GM23338 (cell line): ENCODE results near the gene HIP1. TPM values are rescaled to one million over a fixed set of nuclear protein-coding genes. Genes with fewer than 3 reads are reported as not detected.
"Not testable (repeated sequence)": the region's sequence is repeated elsewhere in the genome, so short reads cannot be mapped to it uniquely, and the experiment has no call there.

ENCODE experiments used
- ATAC-seq: fragments of 200-7000 bp; cut with Tn5 transposase; 3 replicates; pipeline ENCODE4 v1.9.1; 2020
- DNase-seq: peaks from one replicate; pipeline ENCODE4 v3.0.0-alpha.2; 2015; ENCODE audit warnings: low spot score
- H2AFZ ChIP-seq: fragments of 200-600 bp; sonication (generic); 2 replicates; pipeline ENCODE4 v1.8.0; 2016; ENCODE audit warnings: antibody characterized with exemption, mild to moderate bottlenecking, moderate library complexity
- H3F3A ChIP-seq: fragments of 200-600 bp; sonication (generic); replicated peaks from 2 replicates; pipeline ENCODE4 v1.8.0; 2017; ENCODE audit warnings: antibody characterized with exemption, mixed run types, low read depth
- H3K27ac ChIP-seq: fragments of 200-600 bp; sonication (generic); 2 replicates; pipeline ENCODE4 v1.6.1; 2016; ENCODE audit warnings: low read depth
- H3K27me3 ChIP-seq: fragments of 200-600 bp; sonication (generic); 2 replicates; pipeline ENCODE4 v1.8.0; 2016; ENCODE audit warnings: mild to moderate bottlenecking, mixed run types, moderate library complexity; ENCODE audit not compliant: insufficient read depth
- H3K36me3 ChIP-seq: fragments of 200-600 bp; sonication (generic); 2 replicates; pipeline ENCODE4 v1.8.0; 2016; ENCODE audit warnings: mild to moderate bottlenecking; ENCODE audit not compliant: insufficient read depth
- H3K4me1 ChIP-seq: fragments of 200-600 bp; sonication (generic); 2 replicates; pipeline ENCODE4 v1.8.0; 2016; ENCODE audit warnings: mild to moderate bottlenecking, moderate library complexity; ENCODE audit not compliant: insufficient read depth
- H3K4me2 ChIP-seq: fragments of 200-600 bp; sonication (generic); 2 replicates; pipeline ENCODE4 v1.7.1; 2017; ENCODE audit warnings: mixed run types
- H3K4me3 ChIP-seq: fragments of 200-600 bp; sonication (generic); 2 replicates; pipeline ENCODE4 v1.6.1; 2016; ENCODE audit warnings: mixed run types
- H3K79me2 ChIP-seq: fragments of 200-600 bp; sonication (generic); replicated peaks from 2 replicates; pipeline ENCODE4 v1.8.0; 2017; ENCODE audit warnings: mild to moderate bottlenecking; ENCODE audit not compliant: insufficient read depth
- H3K9me2 ChIP-seq: fragments of 200-600 bp; sonication (generic); 2 replicates; pipeline ENCODE4 v1.8.0; 2017; ENCODE audit not compliant: insufficient read depth
- H4K20me1 ChIP-seq: fragments of 200-600 bp; sonication (generic); replicated peaks from 2 replicates; pipeline ENCODE4 v1.8.0; 2017; ENCODE audit warnings: mild to moderate bottlenecking; ENCODE audit not compliant: insufficient read depth
- H3K27ac Mint-ChIP-seq: 2 replicates; pipeline ENCODE4 v1.8.0; 2020; ENCODE audit warnings: inconsistent platforms, mild to moderate bottlenecking, moderate library complexity, mixed read lengths
- H3K27me3 Mint-ChIP-seq: 3 replicates; pipeline ENCODE4 v1.8.0; 2022; ENCODE audit warnings: low read depth, mild to moderate bottlenecking, moderate library complexity, mixed read lengths, inconsistent platforms; ENCODE audit not compliant: insufficient read depth, poor library complexity
- H3K36me3 Mint-ChIP-seq: 3 replicates; pipeline ENCODE4 v1.8.0; 2021; ENCODE audit warnings: low read depth, mild to moderate bottlenecking, inconsistent platforms, moderate library complexity, mixed read lengths
- H3K4me1 Mint-ChIP-seq: 3 replicates; pipeline ENCODE4 v1.8.0; 2020; ENCODE audit warnings: mild to moderate bottlenecking, inconsistent platforms, mixed read lengths
- H3K4me3 Mint-ChIP-seq: 3 replicates; pipeline ENCODE4 v1.8.0; 2021; ENCODE audit warnings: moderate library complexity, mild to moderate bottlenecking, inconsistent platforms, mixed read lengths
- H3K9me3 Mint-ChIP-seq: 3 replicates; pipeline ENCODE4 v1.8.0; 2020; ENCODE audit warnings: moderate library complexity, mild to moderate bottlenecking, inconsistent platforms, mixed read lengths
- EZH2 ChIP-seq: fragments of 200-600 bp; sonication (generic); IDR thresholded peaks from one replicate; pipeline ENCODE4 v1.8.0; 2017; ENCODE audit warnings: antibody characterized with exemption, mild to moderate bottlenecking, low read depth; ENCODE audit not compliant: unreplicated experiment
- JUNB ChIP-seq: IDR thresholded peaks from one replicate; pipeline ENCODE4 v1.6.1; 2016; ENCODE audit warnings: antibody characterized with exemption; ENCODE audit not compliant: unreplicated experiment
- NANOG ChIP-seq: IDR thresholded peaks from 2 replicates; pipeline ENCODE4 v1.6.1; 2016; ENCODE audit warnings: antibody characterized with exemption, borderline replicate concordance
- POLR2AphosphoS5 ChIP-seq: IDR thresholded peaks from 2 replicates; pipeline ENCODE4 v1.6.1; 2016; ENCODE audit warnings: antibody characterized with exemption, low read depth
- STAT1 ChIP-seq: IDR thresholded peaks from one replicate; pipeline ENCODE4 v1.6.1; 2016; ENCODE audit warnings: antibody characterized with exemption; ENCODE audit not compliant: unreplicated experiment
- ZNF114 ChIP-seq: fragments of 250-450 bp; sonication (Bioruptor Pico); IDR thresholded peaks from 2 replicates; pipeline ENCODE4 v1.5.0; 2020; ENCODE audit warnings: mild to moderate bottlenecking, moderate library complexity
- ZNF331 ChIP-seq: fragments of 250-450 bp; sonication (Bioruptor Pico); IDR thresholded peaks from 2 replicates; pipeline ENCODE4 v1.5.0; 2020; ENCODE audit warnings: low read depth, mild to moderate bottlenecking, moderate library complexity
- ZNF462 ChIP-seq: fragments of 250-450 bp; sonication (Bioruptor Pico); IDR thresholded peaks from 2 replicates; pipeline ENCODE4 v1.5.0; 2020; ENCODE audit warnings: mild to moderate bottlenecking, moderate library complexity
- polyA plus RNA-seq: library from polyadenylated mRNA; unstranded; fragments of >200 nt; fragmentation: Nextera tagmentation; extraction: Ambion mirVana; gene quantifications from 2 replicates; pipeline ENCODE4 v1.2.1, GENCODE V29; 2016
- total RNA-seq: library from RNA; depleted of rRNA; stranded (reverse); fragments of >200 nt; shearing (Covaris generic); gene quantifications from 2 replicates; pipeline ENCODE4 v1.2.3, GENCODE V29; 2014
- TF ChIP-seq, protein P1 (sequence below): IDR thresholded peaks from one replicate; pipeline ENCODE4 v1.6.1; 2018; ENCODE audit warnings: antibody characterized with exemption; ENCODE audit not compliant: unreplicated experiment
- TF ChIP-seq, protein P2 (sequence below), 2 experiments: fragments of 200-600 bp in 1 of 2; sonication (generic) in 1 of 2; conservative IDR thresholded peaks; 2 replicates each; pipeline versions ENCODE4 v1.5.1 to v1.6.1; 2016 to 2017; ENCODE audit warnings: antibody characterized with exemption in 2 of 2, low read depth in 2 of 2, mild to moderate bottlenecking in 2 of 2, moderate library complexity in 1 of 2

The HIP1 gene
- total and polyA plus RNA-seq, 2 experiments from 2014 or later, result 24.9 to 80.8 TPM

DNA sequence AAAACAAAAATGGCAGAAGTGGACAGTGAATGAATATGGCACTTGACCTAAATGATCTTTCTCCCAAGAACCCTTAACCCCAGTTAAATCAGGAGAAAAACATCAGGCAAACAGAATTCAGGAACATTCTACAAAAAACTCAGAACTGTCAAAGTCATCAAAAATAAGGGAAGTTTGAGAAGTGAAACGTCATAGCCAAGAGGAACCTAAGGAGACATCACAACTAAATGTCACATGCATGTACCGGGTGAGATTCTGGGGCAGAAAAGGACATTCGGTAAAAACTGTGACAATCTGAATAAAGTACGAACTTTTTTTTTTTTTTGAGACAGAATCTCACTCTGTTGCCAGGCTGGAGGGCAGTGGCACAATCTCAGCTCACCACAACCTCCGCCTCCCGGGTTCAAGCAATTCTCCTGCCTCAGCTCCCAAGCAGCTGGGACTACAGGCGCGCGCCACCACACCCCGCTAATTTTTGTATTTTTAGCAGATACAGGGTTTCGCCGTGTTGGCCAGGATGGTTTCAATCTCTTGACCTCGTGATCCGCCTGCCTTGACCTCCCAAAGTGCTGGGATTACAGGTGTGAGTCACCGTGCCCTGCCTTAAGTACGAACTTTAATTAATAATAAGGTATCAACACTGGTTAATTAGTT is 169.0 kb downstream of the HIP1 start:
- H3K27me3 ChIP-seq, H3K79me2 ChIP-seq, ATAC-seq, H3K4me1 Mint-ChIP-seq, H3K9me2 ChIP-seq, H3K4me2 ChIP-seq, DNase-seq, H3K4me3 Mint-ChIP-seq, H3K4me1 ChIP-seq, H3F3A ChIP-seq, H2AFZ ChIP-seq, H4K20me1 ChIP-seq, H3K4me3 ChIP-seq, H3K9me3 Mint-ChIP-seq, H3K27ac ChIP-seq, H3K27ac Mint-ChIP-seq: not testable (repeated sequence)
- peaks cover 31% of the 10 kb centered on the region for H3K36me3 ChIP-seq
- Mint-ChIP-seq H3K36me3 (peaks cover 78% of the 10 kb centered on the region), H3K27me3 (peaks cover 11% of the 10 kb centered on the region)

DNA sequence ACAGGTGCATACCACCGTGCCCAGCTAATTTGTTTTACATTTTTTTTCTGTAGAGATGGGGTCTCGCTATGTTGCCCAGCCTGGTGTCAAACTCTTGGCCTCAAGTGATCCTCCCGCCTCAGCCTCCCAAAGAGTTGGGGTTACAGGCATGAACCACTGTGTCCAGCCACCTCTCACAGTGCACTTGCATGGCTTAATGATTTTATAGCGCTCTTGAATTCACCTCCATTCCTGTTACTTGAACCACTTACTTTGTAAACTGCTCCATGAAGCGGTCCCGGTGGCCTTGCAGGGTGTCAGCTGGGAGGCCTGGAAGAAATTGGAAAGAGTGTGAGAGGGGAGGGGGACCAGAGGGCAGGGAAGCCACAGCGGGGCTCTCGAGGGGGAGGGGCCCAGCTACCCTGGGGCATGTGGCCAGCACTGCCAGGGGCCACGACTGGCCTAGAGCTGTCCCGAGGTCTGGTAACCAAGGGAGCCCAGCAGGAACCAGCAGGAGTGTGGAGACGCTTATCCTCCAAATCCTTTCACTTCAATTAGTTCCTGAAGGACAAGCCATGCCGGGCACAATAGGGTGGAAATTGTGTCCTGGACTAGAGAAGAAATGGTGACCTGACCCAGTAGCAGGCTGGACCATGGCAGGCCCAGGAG is 170.7 kb downstream of the HIP1 start:
- Histone ChIP-seq H3K27ac (no peak overlapping the region), H3K4me2 (no peak overlapping the region), H3K27me3 (no peaks in the 10 kb centered on the region), H2AFZ (no peak overlapping the region), H3K79me2 (no peaks in the 10 kb centered on the region), H3K4me1 (no peaks in the 10 kb centered on the region), H3F3A (no peaks in the 10 kb centered on the region), H3K9me2 (no peaks in the 10 kb centered on the region), H3K4me3 (no peak overlapping the region), H3K36me3 (peaks cover 45% of the 10 kb centered on the region), H4K20me1 (no peaks in the 10 kb centered on the region; the same call in 1 of the 2 replicates)
- no peak overlapping the region for H3K4me3 Mint-ChIP-seq
- H3K9me3 Mint-ChIP-seq, result no peaks in the 10 kb centered on the region
- peaks cover 8% of the 10 kb centered on the region for H3K27me3 Mint-ChIP-seq
- H3K27ac Mint-ChIP-seq, result no peak overlapping the region
- no peaks in the 10 kb centered on the region for H3K4me1 Mint-ChIP-seq
- H3K36me3 Mint-ChIP-seq, result peaks cover 84% of the 10 kb centered on the region
- DNase-seq (no peak), ATAC-seq (no peak)
- no peak for TF ChIP-seq NANOG
- TF ChIP-seq, protein P1, sequence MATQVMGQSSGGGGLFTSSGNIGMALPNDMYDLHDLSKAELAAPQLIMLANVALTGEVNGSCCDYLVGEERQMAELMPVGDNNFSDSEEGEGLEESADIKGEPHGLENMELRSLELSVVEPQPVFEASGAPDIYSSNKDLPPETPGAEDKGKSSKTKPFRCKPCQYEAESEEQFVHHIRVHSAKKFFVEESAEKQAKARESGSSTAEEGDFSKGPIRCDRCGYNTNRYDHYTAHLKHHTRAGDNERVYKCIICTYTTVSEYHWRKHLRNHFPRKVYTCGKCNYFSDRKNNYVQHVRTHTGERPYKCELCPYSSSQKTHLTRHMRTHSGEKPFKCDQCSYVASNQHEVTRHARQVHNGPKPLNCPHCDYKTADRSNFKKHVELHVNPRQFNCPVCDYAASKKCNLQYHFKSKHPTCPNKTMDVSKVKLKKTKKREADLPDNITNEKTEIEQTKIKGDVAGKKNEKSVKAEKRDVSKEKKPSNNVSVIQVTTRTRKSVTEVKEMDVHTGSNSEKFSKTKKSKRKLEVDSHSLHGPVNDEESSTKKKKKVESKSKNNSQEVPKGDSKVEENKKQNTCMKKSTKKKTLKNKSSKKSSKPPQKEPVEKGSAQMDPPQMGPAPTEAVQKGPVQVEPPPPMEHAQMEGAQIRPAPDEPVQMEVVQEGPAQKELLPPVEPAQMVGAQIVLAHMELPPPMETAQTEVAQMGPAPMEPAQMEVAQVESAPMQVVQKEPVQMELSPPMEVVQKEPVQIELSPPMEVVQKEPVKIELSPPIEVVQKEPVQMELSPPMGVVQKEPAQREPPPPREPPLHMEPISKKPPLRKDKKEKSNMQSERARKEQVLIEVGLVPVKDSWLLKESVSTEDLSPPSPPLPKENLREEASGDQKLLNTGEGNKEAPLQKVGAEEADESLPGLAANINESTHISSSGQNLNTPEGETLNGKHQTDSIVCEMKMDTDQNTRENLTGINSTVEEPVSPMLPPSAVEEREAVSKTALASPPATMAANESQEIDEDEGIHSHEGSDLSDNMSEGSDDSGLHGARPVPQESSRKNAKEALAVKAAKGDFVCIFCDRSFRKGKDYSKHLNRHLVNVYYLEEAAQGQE, result no peak
- TF ChIP-seq, protein P2, sequence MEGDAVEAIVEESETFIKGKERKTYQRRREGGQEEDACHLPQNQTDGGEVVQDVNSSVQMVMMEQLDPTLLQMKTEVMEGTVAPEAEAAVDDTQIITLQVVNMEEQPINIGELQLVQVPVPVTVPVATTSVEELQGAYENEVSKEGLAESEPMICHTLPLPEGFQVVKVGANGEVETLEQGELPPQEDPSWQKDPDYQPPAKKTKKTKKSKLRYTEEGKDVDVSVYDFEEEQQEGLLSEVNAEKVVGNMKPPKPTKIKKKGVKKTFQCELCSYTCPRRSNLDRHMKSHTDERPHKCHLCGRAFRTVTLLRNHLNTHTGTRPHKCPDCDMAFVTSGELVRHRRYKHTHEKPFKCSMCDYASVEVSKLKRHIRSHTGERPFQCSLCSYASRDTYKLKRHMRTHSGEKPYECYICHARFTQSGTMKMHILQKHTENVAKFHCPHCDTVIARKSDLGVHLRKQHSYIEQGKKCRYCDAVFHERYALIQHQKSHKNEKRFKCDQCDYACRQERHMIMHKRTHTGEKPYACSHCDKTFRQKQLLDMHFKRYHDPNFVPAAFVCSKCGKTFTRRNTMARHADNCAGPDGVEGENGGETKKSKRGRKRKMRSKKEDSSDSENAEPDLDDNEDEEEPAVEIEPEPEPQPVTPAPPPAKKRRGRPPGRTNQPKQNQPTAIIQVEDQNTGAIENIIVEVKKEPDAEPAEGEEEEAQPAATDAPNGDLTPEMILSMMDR (conservative IDR thresholded peaks at IDR 0.05; ENCODE audit: low read depth in 2 of 2), result no peak
- no peak for TF ChIP-seq ZNF462 (CRISPR knock-in tag)
- no peak for TF ChIP-seq POLR2AphosphoS5
- TF ChIP-seq ZNF331 (CRISPR knock-in tag), result no peak
- TF ChIP-seq STAT1, result no peak
- TF ChIP-seq EZH2, result no peak
- no peak for TF ChIP-seq ZNF114 (CRISPR knock-in tag)
- TF ChIP-seq JUNB, result no peak
